Keratinocyte (primary cell): ENCODE measurements around the gene RPL38.

Experiments used
- CTCF ChIP-seq, 3 experiments: IDR thresholded peaks in 1 of 3; conservative IDR thresholded peaks in 1 of 3; optimal IDR thresholded peaks in 1 of 3; 2 replicates in 2 of 3; 3 replicates in 1 of 3; pipeline versions ENCODE3 to v1.5.1; 2011; ENCODE audit warnings: low read length in 3 of 3, mild to moderate bottlenecking in 3 of 3, moderate library complexity in 2 of 3, control low read depth in 1 of 3, inconsistent platforms in 1 of 3; ENCODE audit not compliant: insufficient read depth in 2 of 3; ENCODE audit errors: extremely low read depth in 1 of 3
- EZH2 ChIP-seq: IDR thresholded peaks from one replicate; pipeline ENCODE4 v1.6.1; 2012; ENCODE audit warnings: inconsistent platforms, mild to moderate bottlenecking, low read length, moderate library complexity

GRCh38 chr17:74165797-74166365 lies 37.6 kb upstream of the RPL38 start:
- TF ChIP-seq CTCF (optimal IDR thresholded peaks at IDR 0.05 in 1 of 3, IDR thresholded peaks at IDR 0.05 in 1 of 3, conservative IDR thresholded peaks at IDR 0.05 in 1 of 3; ENCODE audit: extremely low read depth in 1 of 3, insufficient read depth in 2 of 3, low read length in 3 of 3) (no peak), EZH2 (no peak)
